ENCODE measurements around the gene UNC45B.
"Not testable (repeated sequence)": the region's sequence is repeated elsewhere in the genome, so short reads cannot be mapped to it uniquely, and the experiment has no call there.

UNC45B gene

GRCh38 chr17:35170968-35171771 lies 23.6 kb downstream of the UNC45B start:
- peak; percentile 32 for TF ChIP-seq CTCF (IDR thresholded peaks at IDR 0.05; ENCODE audit: control insufficient read depth, insufficient read depth, low read depth, low read length, missing control alignments)
- DNase-seq (ENCODE audit: low read depth): no peak
- H3K4me3 ChIP-seq (ENCODE audit: control insufficient read depth, low read depth, low read length): no peak overlapping the region

- DNase-seq (ENCODE audit: low read depth): no peak
- no peak overlapping the region for H3K4me3 ChIP-seq (ENCODE audit: control insufficient read depth, low read depth, low read length)
- TF ChIP-seq CTCF (IDR thresholded peaks at IDR 0.05; ENCODE audit: control insufficient read depth, insufficient read depth, low read depth, low read length, missing control alignments): no peak
Observed at GRCh38 chr17:35171834-35172233, 24.2 kb downstream of the UNC45B start.

- not testable (repeated sequence) for H3K4me3 ChIP-seq (ENCODE audit: control insufficient read depth, low read depth, low read length)
Observed at GRCh38 chr17:35172321-35172720, 24.7 kb downstream of the UNC45B start.

GRCh38 chr17:35174835-35175334 lies 27.3 kb downstream of the UNC45B start:
- no peak overlapping the region for H3K4me3 ChIP-seq (ENCODE audit: control insufficient read depth, low read depth, low read length)
- no peak for TF ChIP-seq CTCF (IDR thresholded peaks at IDR 0.05; ENCODE audit: control insufficient read depth, insufficient read depth, low read depth, low read length, missing control alignments)
- DNase-seq (ENCODE audit: low read depth): no peak

More at GRCh38 chr17:35172321-35172720, 24.7 kb downstream of the UNC45B start:
- DNase-seq (ENCODE audit: low read depth): not testable (repeated sequence)

DNA sequence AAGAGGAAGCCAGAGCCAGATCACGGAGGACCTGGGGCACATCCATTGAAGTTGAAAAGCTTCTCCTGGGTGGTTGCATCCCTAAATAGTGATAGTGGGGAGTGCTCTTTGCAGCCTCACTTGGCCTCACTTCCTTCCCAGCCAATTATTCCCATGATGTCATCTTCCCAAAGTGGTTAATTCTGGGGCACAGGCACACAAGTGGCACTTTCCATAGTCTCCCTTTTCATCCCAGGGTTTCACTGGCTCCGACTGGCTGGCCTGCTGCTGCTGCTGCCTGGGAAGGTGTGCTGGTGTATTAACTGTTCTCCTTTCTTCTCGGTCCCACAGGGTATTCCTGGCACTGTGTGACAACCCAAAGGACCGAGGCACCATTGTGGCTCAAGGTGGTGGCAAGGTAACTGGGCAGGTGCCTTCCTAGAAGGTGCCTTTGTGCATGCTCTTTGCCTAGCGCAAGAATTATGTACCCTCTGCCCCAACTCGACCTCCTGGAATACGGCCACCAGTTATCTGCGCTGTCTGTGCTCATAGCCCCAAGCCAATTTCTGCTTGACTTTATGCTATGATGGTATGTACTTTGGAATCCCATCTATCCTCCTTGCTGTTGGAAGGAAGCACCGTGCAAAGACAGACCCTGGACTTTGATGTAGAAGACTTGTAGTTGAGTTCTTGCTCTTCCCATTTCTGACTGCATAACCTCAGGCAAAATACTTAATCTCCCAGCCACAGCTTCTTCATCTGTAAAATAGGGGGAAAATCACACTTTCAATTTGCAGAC lies 28.2 kb downstream of the UNC45B start:
- no peak overlapping the region for H3K4me3 ChIP-seq (ENCODE audit: control insufficient read depth, low read depth, low read length)
- TF ChIP-seq CTCF (IDR thresholded peaks at IDR 0.05; ENCODE audit: control insufficient read depth, insufficient read depth, low read depth, low read length, missing control alignments): no peak
- DNase-seq (ENCODE audit: low read depth): no peak

DNA sequence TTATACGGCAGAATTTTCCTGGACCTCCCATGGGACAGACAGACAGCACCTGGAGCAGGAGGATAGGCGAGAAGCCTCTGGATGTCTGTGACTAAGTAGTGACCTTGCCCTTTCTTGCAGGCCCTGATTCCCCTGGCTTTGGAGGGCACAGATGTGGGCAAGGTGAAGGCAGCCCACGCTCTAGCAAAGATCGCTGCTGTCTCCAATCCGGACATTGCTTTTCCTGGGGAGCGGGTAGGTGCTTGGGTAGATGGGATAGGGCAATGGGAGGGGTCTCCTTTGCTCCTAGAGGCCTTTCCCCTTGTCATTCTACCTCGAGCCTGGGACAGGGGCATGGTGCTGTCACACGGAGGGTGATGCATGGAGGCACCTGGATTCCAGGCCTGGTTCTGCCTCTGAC lies 29.3 kb downstream of the UNC45B start:
- DNase-seq (ENCODE audit: low read depth): no peak
- H3K4me3 ChIP-seq (ENCODE audit: control insufficient read depth, low read depth, low read length): no peak overlapping the region

DNA sequence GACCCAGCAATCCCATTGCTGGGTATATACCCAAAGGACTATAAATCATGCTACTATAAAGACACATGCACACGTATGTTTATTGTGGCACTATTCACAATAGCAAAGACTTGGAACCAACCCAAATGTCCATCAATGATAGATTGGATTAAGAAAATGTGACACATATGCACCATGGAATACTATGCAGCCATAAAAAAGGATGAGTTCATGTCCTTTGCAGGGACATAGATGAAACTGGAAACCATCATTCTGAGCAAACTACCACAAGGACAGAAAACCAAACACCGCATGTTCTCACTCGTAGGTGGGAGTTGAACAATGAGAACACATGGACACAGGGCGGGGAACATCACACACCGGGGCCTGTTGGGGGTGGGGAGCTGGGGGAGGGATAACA lies 31.8 kb downstream of the UNC45B start:
- DNase-seq (ENCODE audit: low read depth); H3K4me3 ChIP-seq (ENCODE audit: control insufficient read depth, low read depth, low read length): not testable (repeated sequence)

More for the DNA sequence above, 29.3 kb downstream of the UNC45B start:
- no peak for TF ChIP-seq CTCF (IDR thresholded peaks at IDR 0.05; ENCODE audit: control insufficient read depth, insufficient read depth, low read depth, low read length, missing control alignments)
